COLO829 (cell line): ENCODE results near the gene ELOVL1.

Source experiments
- DNase-seq: peaks from one replicate; pipeline ENCODE4 v3.0.0; 2012; ENCODE audit warnings: low spot score

The ELOVL1 gene

DNA sequence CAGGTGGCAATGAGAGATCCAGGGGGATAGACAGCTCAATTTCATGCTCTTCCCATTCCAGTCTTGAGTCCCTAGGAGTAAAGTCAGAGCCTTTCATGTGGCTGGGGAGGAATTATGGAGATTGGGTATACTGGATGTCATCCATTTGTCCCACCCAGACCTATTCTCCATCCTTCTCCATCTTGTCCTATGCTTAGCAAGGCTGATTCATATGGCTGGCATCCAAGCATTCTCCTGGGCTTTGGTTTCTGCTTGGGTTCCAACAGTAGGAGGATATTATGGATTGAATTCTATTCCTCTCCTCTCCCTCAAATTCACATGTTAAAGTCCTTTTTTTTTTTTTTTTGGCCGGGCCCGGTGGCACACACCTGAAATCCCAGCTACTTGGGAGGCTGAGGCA lies 12.9 kb downstream of the ELOVL1 start:
- DNase-seq, result no peak

DNA sequence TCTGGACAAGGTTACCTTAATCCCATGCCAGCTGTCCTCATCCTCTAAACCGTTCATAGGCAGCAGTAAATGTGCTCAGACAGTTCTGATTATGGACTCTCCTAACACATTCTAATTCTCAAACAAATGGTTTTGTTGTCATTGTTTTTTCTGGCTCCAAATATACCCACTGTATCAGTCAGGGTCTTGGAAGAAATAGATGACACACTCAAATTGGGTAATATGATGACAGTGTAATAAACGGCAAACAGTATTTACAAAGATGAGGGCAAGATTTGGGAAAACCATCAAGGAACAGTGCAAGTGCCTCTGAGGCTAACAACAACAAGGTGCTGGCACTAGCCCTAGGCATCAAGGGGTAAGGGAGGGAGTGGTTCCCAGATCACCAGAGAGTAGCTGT lies 13.3 kb downstream of the ELOVL1 start:
- no peak for DNase-seq

DNA sequence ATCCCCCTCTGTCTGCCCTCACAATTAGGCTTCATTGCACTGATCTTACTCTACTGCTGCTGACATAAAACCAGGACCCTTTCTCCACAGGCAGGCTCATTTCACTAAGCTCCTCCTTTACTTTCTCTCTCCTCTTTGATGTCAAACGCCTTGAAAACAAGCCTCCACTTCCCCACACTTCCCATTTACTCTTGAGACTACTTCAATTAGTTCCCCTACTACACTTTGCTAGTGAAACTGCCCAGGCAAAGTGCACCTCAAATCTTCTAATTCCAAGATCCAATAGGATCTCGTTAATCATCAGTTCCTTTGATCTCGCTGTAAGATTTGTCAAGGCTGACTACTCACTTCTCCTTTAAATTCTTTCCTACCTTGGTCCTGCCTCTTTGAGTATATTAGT lies 14.9 kb downstream of the ELOVL1 start:
- DNase-seq, result no peak

DNA sequence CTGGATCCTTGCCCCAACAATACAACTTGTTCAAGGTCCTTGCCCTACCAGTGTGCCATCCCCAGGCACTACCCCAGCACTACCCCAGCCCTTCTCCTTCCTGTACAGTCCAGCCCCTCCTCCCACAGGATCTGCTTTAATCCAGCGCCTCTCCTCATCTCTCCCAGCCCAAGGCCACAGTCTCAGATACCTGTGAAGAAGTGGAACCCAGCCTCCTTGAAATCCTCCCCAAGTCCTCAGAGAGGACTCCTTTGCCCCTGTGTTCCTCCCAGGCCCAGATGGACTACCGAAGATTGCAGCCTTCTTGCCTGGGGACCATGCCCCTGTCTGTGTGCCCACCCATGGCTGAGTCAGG lies 15.5 kb downstream of the ELOVL1 start:
- no peak for DNase-seq

DNA sequence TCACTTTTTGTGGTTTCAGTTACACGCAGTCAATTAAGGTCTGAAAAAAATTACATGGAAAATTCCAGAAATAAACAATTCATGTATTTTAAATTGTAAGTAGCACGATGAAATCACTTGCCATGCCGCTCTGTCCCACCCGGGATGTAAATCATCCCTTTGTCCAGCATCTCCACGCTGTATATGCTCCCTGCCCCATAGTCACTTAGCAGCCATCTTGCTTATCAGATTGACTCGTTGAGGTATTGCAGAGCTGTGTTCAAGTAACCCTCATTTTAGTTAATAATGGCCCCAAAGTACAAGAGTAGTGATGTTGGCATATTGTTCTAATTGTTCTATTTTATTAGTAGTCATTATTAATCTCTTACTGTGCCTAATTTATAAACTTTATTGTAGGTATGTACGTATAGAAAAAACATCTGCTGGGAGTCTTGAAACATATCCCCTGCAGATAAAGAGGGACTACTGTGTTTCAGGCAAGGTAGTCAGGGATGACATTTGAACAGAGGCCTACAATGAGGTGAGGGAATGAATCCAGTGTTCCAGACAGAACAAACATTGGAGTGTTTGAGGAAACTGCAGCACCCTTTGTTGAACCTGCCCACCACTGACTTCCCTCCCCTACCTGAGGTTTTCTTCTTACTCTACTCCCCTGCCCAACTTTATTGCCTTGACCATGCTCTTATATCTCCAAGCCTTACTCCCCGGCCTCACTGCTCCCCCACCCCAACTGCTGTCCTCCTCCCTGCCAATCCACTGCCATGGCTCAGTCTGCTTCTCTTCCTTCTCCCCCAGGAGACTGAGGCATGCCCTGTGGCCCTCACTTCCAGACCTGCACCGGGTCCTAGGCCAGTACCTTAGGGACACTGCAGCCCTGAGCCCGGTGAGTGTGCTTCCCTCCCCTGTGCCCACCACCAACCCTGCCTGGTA lies 16.1 kb downstream of the ELOVL1 start:
- DNase-seq, result no peak

DNA sequence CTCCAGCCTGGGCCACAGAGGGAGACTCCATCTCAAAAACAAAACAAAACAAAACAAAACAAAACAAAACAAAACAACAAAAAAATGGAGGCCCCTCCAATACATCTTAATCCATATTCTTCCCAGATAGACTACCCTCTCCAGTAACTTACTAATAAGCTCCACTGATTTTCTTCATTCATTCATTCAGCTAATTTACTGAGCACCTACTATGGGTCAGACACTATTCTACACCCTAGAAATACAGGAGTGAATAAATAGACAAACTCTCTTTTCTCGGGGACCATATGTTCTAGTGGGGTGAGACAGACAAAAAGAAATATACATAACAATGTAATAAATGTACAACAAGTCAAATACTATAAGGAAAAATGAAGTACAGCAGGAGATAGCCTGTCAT lies 16.8 kb downstream of the ELOVL1 start:
- no peak for DNase-seq

DNA sequence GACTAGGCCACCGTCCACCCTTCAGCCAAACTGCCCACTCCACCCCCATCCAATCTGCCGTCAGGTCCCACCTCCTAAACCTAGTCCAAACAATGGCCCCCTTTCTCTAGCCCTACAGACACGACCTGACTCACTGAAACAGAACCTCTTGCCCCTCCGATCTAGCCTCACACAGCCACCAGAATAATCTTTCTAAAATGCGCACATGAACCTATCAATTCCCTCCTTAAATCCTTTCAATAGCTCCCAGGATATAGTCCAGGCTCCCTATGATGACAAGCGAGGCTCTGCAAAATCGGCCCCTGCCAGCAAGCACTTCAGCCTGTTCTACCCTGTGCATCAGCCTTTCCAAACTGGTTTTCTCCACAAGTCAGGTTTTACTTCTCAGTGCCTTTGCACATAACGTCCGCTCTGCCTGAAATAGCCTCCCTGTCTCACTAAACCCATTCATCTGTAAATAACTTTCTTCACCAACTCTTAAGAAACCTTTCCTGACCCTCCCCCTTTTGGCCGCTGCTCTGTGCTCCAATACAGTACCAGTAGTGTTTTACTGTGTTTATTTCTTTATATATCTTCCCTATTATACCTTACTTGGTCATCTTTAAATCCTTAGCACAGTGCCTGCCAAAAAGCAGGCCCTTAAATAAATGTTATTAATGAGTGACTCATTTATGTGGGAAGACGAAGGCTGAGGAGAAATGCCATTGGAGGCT lies 18.1 kb downstream of the ELOVL1 start:
- DNase-seq, result peak; percentile 70

DNA sequence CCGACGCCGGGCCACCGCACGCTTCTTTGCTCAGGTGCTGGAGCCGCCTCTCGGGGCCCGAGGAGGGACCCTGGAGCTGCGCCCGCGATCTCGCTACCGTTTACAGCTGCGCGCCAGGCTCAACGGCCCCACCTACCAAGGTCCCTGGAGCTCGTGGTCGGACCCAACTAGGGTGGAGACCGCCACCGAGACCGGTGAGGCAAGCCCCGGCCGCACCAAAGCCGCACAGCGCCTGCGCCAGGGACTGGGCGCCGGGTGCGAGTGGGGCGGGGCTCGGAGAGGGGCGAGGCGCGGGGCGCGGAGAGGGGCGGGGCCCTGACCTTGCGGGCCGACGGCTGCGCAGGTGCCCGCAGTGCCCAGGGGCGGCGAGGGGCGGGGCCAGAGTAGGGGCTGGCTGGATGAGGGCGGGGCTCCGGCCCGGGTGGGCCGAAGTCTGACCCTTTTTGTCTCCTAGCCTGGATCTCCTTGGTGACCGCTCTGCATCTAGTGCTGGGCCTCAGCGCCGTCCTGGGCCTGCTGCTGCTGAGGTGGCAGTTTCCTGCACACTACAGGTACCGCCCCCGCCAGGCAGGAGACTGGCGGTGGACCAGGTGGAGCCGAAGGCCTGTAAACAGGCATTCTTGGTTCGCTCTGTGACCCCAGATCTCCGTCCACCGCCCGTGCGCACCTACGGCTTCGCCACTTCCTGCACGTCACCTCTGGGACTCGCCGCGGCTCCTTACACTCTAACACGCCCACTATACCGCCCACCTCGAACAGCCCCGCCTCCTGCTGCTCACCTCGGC lies 18.8 kb downstream of the ELOVL1 start:
- DNase-seq, result peak; percentile 68

DNA sequence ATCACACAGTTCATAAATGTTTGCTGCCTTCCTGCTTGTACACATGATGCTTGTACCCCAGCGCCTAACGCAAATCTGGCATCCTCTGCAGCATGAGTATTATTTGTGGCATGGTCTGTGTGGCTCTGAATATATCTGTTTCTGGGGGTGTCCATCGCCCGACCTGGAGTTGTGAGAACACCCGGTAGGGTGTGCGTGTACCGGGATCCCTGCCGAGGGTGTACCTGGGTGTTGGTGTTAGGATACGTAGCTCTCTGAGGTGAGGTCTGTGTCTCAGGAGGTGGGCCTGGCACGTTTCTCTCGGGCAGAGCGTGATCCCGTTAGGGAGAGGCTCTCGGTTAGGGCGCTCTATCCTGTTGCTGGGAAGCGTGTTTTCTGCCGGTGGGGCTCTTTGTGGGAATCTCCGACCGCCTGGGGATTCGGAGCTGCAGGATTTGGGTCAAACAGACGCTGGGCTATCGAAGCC lies 19.4 kb downstream of the ELOVL1 start:
- DNase-seq, result no peak

DNA sequence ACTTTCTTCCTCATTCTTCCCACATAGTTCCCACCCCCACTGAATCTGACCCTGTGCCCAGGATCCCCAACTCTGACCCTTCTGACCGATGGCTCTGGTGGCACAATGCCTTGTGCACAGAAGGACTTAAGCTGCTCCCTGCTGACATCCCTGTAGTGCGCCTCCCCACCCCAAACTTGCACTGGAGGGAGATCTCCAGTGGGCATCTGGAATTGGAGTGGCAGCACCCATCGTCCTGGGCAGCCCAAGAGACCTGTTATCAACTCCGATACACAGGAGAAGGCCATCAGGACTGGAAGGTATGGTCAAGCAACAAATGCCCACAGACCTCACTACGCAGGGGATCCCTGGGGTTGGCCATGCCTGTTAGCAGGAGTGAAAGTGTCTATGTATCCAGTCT lies 21.2 kb downstream of the ELOVL1 start:
- no peak for DNase-seq

DNA sequence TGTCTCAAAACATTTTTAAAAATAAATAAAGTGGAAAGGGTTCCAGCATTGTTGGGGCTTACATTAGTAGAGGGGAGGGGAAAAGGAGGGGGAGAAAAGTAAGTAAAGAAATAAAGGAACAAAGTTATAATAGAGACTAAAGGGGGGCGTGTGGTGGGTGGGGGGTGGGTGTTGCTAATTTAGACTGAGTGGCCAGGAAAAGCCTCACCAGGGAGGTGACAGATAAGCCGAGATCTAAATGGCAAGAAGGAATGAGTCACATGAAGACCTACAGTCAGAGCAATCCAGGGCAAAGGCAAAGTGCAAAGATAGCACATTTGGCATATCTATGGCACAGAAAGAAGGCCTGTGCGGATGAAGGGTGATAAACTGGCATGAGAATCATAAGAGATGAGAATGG lies 22.7 kb downstream of the ELOVL1 start:
- no peak for DNase-seq

DNA sequence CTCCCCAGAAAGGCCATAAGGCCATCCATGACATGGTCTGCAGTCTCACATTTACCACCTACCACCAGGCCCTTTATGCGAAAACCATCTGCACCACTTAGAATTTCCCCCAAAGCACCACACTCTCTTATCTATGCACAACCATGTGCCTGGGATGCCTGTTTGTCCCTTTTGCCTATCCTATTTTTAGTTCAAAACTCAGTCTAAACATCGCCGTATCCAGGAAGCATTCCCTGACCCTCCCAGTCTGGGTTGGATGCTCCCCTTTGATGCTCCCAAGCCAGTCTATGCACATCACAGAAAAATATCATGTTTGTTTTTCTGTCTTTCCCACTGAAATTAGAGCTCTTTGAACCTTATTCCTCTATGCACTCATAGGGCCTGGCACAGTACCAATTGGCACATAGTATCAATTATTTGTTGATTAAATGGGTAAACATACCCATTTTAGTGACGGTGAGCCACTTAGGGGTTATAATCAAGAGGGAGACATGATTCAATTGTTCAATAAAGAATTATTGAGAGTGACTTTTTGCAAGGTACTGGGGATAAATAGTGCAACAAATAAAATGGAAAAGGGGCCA lies 23.5 kb downstream of the ELOVL1 start:
- DNase-seq, result no peak

DNA sequence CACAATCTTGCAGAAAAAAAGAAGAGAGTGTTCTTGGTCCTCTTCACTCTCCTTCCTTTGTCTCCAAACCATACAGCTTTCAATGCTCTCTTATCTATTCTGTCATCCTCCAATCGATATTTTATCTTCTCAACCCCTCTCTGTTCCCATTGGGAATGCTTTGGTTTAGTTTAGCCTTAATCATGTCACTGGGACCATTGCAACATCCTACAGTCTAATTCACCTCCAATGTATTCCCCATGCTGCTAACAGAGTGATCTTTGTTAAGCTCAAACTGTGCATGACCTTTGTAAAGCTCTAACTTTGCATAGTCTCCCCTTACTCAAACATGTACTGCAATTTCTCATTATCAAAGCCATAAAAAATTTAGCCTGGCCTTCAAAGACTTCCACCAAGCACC lies 27.3 kb downstream of the ELOVL1 start:
- peak; percentile 21 for DNase-seq

DNA sequence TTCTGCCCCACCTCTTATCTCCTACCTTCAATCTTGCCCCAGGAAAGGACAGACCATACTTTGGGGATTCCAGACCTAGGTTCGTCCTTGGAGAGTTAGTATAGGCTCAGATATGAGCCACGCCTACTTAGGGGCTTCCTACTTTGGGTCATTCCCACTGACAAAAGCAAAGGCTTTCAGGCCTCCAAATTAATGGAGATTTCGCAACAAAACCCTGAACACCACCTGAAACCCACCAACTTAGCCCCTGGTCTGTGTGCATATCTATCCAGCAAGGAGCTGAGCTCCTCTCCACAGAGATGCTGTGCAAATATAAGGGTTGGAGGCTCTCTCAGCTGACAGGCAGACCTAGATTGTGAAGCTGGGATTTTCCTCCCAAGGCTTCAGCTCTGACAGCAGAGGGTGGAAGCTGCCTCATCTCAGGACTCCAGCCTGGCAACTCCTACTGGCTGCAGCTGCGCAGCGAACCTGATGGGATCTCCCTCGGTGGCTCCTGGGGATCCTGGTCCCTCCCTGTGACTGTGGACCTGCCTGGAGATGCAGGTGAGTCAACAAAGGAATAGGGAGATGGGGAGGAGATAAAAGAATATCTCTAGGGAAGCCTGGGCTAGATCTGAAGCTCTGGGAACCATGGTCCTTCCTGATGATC lies 28.1 kb downstream of the ELOVL1 start:
- DNase-seq, result no peak

DNA sequence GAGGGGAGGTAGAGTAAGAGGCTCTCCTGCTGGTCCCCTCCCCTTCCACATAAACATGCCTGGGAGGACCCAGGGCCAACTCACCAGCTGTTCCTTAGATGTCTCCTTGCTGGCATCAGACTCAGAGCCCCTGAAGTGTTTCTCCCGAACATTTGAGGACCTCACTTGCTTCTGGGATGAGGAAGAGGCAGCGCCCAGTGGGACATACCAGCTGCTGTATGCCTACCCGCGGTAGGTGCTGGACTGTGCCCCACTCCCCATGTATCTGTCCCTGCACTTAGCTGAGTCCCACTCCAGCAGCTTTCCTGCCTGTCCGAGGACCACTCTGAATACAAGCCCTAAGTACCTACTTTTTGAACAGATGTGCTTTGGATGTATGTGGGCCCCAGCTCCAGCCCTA lies 29.8 kb downstream of the ELOVL1 start:
- DNase-seq, result no peak

DNA sequence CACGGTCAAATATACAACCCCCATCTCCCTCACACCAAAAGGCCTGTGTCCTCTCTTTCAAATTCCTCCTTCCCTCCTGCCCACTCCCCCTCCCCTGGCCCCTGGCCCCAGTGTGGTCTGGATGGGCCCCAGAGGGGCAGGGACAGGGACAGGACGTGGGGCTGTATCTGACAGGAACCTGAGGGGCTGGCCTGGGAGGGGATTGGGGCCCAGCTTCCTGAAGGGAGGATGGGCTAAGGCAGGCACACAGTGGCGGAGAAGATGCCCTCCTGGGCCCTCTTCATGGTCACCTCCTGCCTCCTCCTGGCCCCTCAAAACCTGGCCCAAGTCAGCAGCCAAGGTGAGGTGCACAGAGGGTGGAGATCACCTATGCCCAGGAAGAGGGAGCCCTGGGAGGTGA lies 30.2 kb downstream of the ELOVL1 start, which contains the start of gene MPL:
Gene MPL (plus strand): TSS at position 231 of the 400 bp plus-strand sequence. CDS start 31 bp downstream, at position 262.
- DNase-seq, result no peak

DNA sequence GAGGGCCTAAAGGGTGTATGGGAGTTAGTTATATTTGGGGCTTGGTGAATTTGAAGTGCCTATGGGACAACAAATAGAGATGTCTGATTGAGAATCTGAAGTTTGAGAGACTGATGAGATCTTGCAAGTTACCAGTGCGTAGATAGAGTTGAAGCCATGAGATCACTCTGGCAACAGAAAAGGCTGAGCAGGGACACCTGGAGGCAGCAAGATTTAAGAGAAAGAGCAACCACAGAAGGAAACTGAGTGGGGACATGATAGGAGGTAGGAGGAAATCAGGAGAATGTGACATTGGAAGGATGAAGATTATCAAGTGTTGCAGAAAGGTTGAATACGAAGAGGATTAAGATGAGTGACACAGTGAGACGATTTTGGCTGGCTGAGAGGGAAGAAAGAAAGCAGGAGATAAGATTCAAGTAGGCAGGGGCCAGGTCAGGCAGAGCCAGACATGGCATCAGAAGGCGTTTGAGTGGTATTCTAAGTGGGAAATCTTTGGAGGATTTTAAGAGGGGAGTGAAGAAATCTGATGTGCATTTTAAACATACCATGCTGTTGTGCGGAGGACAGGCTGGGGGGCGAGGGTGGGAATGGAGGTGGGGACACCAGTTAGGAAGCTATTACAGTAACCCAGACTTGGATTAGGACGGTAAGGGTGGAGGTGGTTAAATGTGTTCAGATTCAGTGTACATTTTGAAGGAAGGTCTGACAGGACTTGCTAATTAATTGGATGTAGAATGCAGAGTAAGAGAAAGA lies 33.2 kb downstream of the ELOVL1 start:
- DNase-seq, result no peak

DNA sequence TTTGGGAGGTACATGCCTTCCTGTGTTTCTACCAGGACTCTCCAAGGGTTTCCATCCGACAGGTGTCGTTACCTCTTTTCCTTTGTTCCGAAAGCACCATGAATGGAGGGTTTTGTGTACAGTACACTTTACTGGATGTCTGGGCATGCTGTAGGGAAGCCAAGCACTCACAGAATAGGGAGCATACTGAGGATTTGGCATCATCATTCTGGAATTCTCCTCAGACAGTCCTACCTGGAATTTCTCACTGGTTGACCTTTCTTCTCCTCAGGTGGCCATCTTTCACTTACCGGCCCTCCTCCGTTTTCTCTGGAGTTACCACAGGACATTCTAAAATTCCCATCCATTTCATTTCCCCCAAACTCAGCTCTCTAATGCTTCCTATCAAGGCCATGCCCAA lies 36.1 kb downstream of the ELOVL1 start:
- DNase-seq, result no peak

DNA sequence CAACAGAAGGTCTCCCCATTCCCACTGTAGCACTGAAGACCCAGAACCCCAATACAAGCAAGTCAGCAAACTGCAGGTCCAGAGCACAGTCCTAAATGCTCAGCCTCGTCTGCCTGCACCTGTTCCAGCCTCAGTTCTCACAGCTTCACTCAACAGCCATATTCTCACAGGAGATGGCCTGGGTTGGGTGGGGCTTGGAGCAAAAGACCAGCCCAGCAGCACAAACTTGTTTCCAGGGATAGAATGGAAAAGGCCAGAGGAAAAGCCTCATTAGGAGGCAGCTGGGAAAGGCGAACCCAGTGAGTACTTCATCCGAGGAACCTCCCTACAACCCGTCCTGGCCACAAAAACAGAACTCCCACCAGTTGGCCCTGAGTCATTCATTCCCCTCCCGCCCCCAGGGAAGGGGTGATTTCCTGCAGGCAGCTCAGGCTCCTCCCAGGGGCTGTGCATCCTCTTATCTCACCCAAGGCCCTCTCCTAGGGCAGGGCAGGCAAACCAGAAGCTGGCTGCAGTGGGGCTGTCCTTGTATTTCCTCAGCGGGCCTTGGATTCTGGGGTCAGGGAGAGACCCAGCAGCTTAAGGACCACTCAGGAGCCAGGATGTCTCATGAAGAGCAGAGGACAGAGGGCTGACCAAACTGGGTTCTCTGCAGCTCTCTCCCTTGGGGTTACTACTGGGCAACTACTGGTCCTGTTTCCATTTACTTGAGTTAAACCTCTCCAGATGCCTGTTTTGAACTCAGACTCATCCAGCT lies 37.6 kb downstream of the ELOVL1 start:
- peak; percentile 46 for DNase-seq
